ENCODE data around the gene RASAL2. TPM values are rescaled to one million over a fixed set of nuclear protein-coding genes. Genes with fewer than 3 reads are reported as not detected.

Gene RASAL2
- total and polyA plus RNA-seq, 9 of the 15 experiments (the other 6 are each of a cell fraction or from before 2014, with no cell fraction given), result 0.13 to 1.0 (median 0.62) TPM

GRCh38 chr1:178119628-178120027 lies 25.7 kb downstream of the RASAL2 start (continued):
- TF ChIP-seq, protein P1, sequence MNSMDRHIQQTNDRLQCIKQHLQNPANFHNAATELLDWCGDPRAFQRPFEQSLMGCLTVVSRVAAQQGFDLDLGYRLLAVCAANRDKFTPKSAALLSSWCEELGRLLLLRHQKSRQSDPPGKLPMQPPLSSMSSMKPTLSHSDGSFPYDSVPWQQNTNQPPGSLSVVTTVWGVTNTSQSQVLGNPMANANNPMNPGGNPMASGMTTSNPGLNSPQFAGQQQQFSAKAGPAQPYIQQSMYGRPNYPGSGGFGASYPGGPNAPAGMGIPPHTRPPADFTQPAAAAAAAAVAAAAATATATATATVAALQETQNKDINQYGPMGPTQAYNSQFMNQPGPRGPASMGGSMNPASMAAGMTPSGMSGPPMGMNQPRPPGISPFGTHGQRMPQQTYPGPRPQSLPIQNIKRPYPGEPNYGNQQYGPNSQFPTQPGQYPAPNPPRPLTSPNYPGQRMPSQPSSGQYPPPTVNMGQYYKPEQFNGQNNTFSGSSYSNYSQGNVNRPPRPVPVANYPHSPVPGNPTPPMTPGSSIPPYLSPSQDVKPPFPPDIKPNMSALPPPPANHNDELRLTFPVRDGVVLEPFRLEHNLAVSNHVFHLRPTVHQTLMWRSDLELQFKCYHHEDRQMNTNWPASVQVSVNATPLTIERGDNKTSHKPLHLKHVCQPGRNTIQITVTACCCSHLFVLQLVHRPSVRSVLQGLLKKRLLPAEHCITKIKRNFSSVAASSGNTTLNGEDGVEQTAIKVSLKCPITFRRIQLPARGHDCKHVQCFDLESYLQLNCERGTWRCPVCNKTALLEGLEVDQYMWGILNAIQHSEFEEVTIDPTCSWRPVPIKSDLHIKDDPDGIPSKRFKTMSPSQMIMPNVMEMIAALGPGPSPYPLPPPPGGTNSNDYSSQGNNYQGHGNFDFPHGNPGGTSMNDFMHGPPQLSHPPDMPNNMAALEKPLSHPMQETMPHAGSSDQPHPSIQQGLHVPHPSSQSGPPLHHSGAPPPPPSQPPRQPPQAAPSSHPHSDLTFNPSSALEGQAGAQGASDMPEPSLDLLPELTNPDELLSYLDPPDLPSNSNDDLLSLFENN (IDR thresholded peaks at IDR 0.05; ENCODE audit: low read depth in 2 of 2, low read length in 2 of 2), result no peak
- TF ChIP-seq, protein P2, sequence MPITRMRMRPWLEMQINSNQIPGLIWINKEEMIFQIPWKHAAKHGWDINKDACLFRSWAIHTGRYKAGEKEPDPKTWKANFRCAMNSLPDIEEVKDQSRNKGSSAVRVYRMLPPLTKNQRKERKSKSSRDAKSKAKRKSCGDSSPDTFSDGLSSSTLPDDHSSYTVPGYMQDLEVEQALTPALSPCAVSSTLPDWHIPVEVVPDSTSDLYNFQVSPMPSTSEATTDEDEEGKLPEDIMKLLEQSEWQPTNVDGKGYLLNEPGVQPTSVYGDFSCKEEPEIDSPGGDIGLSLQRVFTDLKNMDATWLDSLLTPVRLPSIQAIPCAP (CRISPR knock-in tag; IDR thresholded peaks at IDR 0.05; ENCODE audit: borderline replicate concordance), result no peak
- TF ChIP-seq ZNF316 (IDR thresholded peaks at IDR 0.05) (no peak), GTF2E2 (tag; IDR thresholded peaks at IDR 0.05) (no peak), KHSRP (IDR thresholded peaks at IDR 0.05) (no peak), ZNF263 (CRISPR knock-in tag; IDR thresholded peaks at IDR 0.05; ENCODE audit: borderline replicate concordance) (no peak), KAT8 (IDR thresholded peaks at IDR 0.05; ENCODE audit: low read depth) (no peak), ZNF24 (IDR thresholded peaks at IDR 0.05) (no peak), FOXK2 (conservative IDR thresholded peaks at IDR 0.05 in 1 of 2, IDR thresholded peaks at IDR 0.05 in 1 of 2; ENCODE audit: low read depth in 2 of 2) (no peak), CSDE1 (IDR thresholded peaks at IDR 0.05) (no peak), MBD2 (IDR thresholded peaks at IDR 0.05; ENCODE audit: borderline replicate concordance, low read depth) (no peak)

Data from K562 (cell line).